ENCODE measurements around the gene PADI4. TPM values are rescaled to one million over a fixed set of nuclear protein-coding genes. Genes with fewer than 3 reads are reported as not detected.

The PADI4 gene
- total and polyA plus RNA-seq, 2 experiments from 2014 or later = not detected

GRCh38 chr1:17346046-17346789, 38.2 kb downstream of the PADI4 start:
- no peak for TF ChIP-seq CTCF (IDR thresholded peaks at IDR 0.05; ENCODE audit: low read depth, low read length)
- H3K4me3 ChIP-seq = no peak overlapping the region
- no peak overlapping the region for H3K27ac ChIP-seq
- DNase-seq (ENCODE audit: low read depth in 1 of 2, low spot score in 1 of 2) = no peak
- H3K36me3 ChIP-seq = no peaks in the 10 kb centered on the region
- no peaks in the 10 kb centered on the region for H3K27me3 ChIP-seq
- no peaks in the 10 kb centered on the region for H3K4me1 ChIP-seq (ENCODE audit: low read depth)
- no peaks in the 10 kb centered on the region for H3K9me3 ChIP-seq (ENCODE audit: low read depth)

DNA sequence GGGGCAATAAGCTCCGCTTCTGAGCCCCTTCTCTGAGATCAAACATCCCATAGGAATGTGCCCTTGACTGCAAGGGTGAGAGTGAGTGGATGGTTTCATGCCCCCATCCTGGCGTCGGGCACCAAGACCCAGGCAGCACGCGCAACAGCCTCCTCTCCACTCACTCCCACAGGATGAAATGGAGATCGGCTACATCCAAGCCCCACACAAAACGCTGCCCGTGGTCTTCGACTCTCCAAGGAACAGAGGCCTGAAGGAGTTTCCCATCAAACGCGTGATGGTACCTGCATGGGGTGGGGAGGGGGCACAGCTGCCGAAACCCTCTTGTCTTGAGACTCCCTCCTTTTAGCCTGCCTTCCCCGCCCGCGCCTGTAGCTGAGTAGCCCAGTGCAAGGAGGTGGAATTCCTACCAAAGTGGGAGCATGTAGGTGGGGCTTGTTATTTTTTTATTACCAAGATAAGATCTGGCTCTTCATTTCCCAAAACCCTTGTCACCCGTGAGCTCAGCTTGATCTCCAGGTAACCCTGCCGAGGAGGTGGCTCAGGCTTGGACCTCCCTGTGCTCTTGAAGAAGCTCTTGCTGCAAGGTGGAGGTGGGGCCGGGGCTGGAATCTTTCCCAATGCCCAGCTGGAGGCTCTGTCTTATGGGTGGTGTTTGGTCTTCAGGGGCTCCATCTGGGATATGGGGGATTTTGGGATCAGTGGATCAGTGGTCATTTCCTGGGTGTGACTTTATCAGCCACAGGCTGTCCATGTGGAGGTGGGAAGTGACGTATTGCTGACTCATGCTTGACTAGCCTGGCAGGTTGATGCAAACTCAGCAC, 40.0 kb downstream of the PADI4 start:
- H3K4me3 ChIP-seq = no peak overlapping the region
- H3K9me3 ChIP-seq (ENCODE audit: low read depth) = no peaks in the 10 kb centered on the region
- no peaks in the 10 kb centered on the region for H3K36me3 ChIP-seq
- peak in 1 of 2 donors; percentile 36 for DNase-seq (ENCODE audit: low read depth in 1 of 2, low spot score in 1 of 2)
- no peaks in the 10 kb centered on the region for H3K27me3 ChIP-seq
- TF ChIP-seq CTCF (IDR thresholded peaks at IDR 0.05; ENCODE audit: low read depth, low read length) = no peak
- no peaks in the 10 kb centered on the region for H3K4me1 ChIP-seq (ENCODE audit: low read depth)
- H3K27ac ChIP-seq = no peak overlapping the region

- Histone ChIP-seq H3K27me3 (no peaks in the 10 kb centered on the region), H3K4me1 (ENCODE audit: low read depth) (no peaks in the 10 kb centered on the region), H3K9me3 (ENCODE audit: low read depth) (no peaks in the 10 kb centered on the region), H3K4me3 (no peak overlapping the region), H3K36me3 (no peaks in the 10 kb centered on the region), H3K27ac (no peak overlapping the region)
- no peak for TF ChIP-seq CTCF (IDR thresholded peaks at IDR 0.05; ENCODE audit: low read depth, low read length)
- no peak for DNase-seq (ENCODE audit: low read depth in 1 of 2, low spot score in 1 of 2)
Observed at GRCh38 chr1:17348593-17349234, 40.7 kb downstream of the PADI4 start.

GRCh38 chr1:17350083-17350482, 42.1 kb downstream of the PADI4 start:
- no peak for DNase-seq (ENCODE audit: low read depth in 1 of 2, low spot score in 1 of 2)
- Histone ChIP-seq H3K36me3 (no peaks in the 10 kb centered on the region), H3K9me3 (ENCODE audit: low read depth) (no peaks in the 10 kb centered on the region), H3K4me1 (ENCODE audit: low read depth) (no peaks in the 10 kb centered on the region), H3K4me3 (no peak overlapping the region), H3K27me3 (no peaks in the 10 kb centered on the region), H3K27ac (no peak overlapping the region)
- no peak for TF ChIP-seq CTCF (IDR thresholded peaks at IDR 0.05; ENCODE audit: low read depth, low read length)

DNA sequence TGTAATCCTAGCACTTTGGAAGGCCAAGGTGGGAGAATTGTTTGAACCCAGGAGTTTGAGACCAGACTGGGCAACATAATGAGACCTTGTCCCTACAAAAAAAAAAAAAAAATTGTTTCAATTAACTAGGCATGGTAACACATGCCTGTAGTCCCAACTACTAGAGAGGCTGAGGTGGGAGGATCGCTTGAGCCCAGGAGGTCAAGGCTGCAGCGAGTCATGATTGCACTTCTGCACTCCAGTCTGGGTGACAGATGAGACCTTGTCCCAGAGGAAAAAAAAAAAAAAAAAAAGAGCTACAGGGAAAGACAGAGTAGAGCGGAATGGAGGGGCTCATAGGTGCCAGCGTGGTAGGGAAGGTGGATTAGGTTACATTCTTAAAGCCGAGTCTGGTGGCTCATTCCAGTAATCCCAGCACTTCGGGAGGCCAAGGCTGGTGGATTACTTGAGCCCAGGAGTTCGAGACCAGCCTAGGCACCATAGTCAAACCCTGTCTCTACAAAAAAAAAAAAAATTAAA, 43.0 kb downstream of the PADI4 start:
- H3K4me3 ChIP-seq = no peak overlapping the region

More for the DNA sequence above, 43.0 kb downstream of the PADI4 start:
- H3K9me3 ChIP-seq (ENCODE audit: low read depth) = no peaks in the 10 kb centered on the region
- no peak for DNase-seq (ENCODE audit: low read depth in 1 of 2, low spot score in 1 of 2)
- no peak for TF ChIP-seq CTCF (IDR thresholded peaks at IDR 0.05; ENCODE audit: low read depth, low read length)
- no peaks in the 10 kb centered on the region for H3K4me1 ChIP-seq (ENCODE audit: low read depth)
- no peaks in the 10 kb centered on the region for H3K36me3 ChIP-seq
- H3K27ac ChIP-seq = no peak overlapping the region
- no peaks in the 10 kb centered on the region for H3K27me3 ChIP-seq

All from cardiac muscle cell (in vitro differentiated cells and primary cell).